IPS-NIHi7 (cell line): Measurements from ENCODE around the gene PPP1R10.
"Not testable (repeated sequence)": the region's sequence is repeated elsewhere in the genome, so short reads cannot be mapped to it uniquely, and the experiment has no call there.

Experiments
- DNase-seq: peaks from one replicate; pipeline ENCODE4 v3.0.0; 2012; ENCODE audit warnings: mixed read lengths; ENCODE audit errors: extremely low spot score

PPP1R10 gene

GRCh38 chr6:30616811-30617564, at the start of gene PPP1R10:
Gene PPP1R10, minus strand, starts transcription at chr6:30617243. Its CDS starts 7,299 bp downstream, at chr6:30609944.
- DNase-seq: peak; percentile 94

DNA sequence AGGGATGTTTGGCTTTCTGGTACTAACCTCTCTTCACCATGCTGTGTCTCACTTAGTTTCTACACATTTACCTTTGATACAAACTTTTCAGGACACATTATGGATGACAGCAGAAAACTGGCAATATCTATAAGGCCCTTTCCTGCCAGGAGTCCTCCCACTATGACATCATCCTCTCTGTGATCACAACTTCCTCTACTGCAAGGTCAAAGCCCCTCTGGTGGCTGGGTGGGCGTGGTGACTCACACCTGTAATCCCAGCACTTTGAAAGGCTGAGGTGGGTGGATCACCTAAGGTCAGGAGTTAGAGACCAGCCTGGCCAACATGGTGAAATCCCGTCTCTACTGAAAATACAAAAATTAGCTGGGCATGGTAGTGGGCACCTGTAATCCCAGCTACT, 49.3 kb upstream of the PPP1R10 start:
- DNase-seq: not testable (repeated sequence)

GRCh38 chr6:30664994-30665767, 48.1 kb upstream of the PPP1R10 start:
- no peak for DNase-seq

DNA sequence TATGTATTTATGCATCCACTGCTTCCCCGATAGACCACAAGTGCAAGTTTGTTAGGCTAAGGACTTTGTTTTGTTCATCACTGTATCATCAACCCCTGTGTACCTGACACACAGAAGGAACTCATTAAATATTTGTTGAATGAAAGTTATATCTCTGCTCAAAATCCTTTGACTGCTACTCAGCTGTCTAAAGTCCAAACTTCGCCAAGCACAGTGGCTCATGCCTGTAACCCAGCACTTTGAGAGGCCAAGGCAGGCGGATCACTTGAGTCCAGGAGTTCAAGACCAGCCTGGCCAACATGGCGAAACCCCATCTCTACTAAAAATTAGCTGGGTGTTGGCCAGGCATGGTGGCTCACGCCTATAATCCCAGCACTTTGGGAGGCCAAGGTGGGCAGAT, 40.9 kb upstream of the PPP1R10 start:
- DNase-seq: not testable (repeated sequence)

DNA sequence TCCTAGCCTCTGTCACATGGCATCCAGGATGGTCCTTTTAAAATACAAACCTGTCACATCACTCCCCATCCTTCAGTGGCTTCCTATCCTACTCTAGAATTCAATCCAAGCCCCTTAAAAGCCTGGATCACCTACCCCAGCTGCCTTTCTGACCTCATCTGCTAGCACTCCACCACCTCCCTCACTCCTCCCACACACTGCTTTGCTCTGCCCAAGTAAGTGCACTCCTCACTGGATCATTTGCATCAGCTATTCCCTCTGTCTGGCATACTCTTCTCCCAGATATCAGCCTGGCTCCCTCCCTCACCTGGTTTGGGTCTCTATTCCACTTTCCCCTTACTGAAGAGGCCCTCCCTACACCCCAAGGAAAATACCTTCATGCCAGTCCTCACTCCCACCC, 40.4 kb upstream of the PPP1R10 start:
- no peak for DNase-seq

DNA sequence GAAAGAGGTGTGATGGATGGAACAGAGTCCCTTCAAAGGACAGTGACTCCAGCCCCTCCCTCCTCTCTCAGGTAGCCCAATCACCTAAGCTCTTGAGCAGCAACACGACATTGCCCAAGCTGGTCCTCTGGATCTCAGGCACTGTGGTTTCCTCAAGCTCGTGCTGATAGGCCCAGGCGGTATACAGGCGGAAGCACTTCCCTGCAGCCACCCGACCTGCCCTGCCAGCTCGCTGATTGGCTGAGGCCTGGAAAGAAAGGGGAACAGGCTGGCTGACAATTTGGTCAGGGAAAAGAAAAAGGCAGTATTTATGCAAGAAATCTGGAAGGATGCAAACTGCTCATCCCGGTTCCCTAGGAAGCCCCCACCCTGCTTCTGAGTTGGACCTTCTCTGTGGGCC, 39.5 kb upstream of the PPP1R10 start:
- DNase-seq: no peak

DNA sequence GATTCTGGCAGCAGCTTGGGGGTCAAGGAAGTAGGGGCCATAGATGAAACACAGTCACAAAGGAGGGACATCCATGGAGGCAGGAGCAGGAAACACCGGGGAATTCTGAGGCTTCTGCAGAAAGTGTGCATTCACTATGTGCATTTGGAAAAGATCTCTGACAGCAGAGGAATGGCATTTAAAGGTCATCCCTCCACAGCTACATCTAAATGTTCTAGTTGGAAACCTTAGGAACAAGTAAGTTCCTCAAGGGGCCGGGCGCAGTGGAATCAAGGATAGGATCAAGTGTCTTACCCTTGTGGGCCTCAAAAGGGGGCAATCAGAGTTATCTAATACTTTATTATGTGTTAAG, 38.7 kb upstream of the PPP1R10 start:
- no peak for DNase-seq

DNA sequence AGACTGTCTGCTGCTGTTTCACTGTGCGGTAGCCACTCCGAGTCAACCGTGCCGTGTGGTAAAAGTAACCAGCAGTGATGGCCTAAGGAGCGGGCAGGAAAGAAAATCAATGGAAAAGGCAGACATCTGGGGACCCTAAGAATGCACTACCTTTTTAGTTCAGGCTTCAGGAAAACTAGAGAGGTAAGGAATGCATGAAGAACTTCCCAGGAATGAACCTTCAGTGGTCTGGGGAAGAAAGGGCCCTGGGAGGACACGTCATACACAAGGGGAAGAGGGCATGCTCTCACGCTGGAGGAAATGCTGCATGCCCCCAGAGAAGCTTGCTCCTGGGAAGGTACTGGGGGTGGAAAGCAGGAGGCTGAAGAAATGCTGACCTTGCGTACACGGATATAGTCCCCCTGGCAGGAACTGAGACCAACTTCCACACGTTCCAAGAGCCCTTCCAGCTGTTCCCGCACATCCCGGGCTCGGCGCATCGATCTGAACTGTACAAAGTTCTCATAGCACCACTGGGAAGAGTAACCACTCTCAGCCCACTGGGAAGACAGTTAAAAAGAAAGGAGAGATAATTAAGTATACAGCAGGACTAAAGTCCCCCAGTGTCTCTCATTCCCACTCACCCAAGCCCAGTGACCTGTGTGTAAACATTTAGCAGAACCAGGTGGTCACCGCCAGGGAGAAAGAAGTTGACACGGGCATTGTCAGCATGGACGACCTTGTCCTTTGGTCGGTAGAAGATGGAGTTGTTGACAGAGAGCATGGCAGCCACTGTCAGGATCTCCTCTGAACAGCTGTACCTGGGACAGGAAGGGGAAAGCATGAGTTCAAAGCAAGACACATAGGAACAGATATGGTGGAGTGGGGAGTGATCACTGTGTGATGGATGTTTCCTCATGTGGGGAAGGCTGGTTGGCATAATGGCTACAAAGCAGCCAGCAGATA, 38.0 kb upstream of the PPP1R10 start:
- DNase-seq: no peak

GRCh38 chr6:30651143-30651542, 34.1 kb upstream of the PPP1R10 start:
- no peak for DNase-seq

GRCh38 chr6:30647242-30648116, 30.4 kb upstream of the PPP1R10 start:
- peak; percentile 90 for DNase-seq

DNA sequence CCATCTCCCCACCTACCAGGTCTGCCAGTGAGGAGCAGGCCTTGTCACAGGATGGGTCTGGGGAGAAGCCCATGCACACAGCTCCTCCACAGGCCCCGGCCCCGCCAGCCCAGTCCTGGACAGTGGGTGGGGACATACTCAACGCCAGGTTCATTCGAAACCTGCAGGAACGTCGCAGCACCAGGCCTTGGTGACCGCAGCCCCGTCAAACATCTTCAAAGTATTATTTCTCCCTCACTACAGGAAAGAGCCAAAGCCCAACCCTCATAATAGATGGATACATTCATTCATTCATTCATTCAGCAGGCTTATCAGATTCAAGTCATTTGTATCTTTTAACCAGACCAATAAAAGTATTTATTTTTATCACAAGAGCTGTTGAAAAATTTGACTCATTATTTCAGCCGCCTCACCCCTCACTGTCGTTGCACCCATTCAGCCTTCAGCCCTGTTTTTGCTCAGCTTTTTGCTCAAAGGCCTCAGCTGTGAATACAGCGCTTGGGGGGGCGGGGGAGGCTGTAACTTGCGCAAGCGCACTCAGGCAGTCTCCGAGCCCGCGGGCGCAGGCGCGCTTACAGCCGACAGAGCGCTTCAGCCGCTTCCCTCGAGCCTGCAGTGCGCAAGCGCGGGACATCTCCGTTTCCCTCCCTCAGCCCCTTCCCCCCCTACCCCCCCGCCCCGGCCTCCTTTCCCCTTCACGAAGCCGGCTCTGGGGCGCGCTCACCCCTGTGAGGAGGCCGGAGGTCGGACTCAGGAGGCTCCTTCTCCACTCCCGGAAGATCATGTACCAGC, 29.6 kb upstream of the PPP1R10 start, which contains the start of gene C6orf136:
Gene C6orf136, plus strand, starts transcription at position 684 of the 792 bp plus-strand sequence. Its CDS starts 99 bp downstream, at position 783.
- DNase-seq: peak; percentile 97

- DNase-seq: no peak
These were observed 28.9 kb upstream of the PPP1R10 start for GRCh38 chr6:30645989-30646388.

- no peak for DNase-seq
These were observed 27.7 kb upstream of the PPP1R10 start for GRCh38 chr6:30644769-30645168.

- DNase-seq: no peak
These were observed 26.6 kb upstream of the PPP1R10 start for GRCh38 chr6:30643656-30644055.

DNA sequence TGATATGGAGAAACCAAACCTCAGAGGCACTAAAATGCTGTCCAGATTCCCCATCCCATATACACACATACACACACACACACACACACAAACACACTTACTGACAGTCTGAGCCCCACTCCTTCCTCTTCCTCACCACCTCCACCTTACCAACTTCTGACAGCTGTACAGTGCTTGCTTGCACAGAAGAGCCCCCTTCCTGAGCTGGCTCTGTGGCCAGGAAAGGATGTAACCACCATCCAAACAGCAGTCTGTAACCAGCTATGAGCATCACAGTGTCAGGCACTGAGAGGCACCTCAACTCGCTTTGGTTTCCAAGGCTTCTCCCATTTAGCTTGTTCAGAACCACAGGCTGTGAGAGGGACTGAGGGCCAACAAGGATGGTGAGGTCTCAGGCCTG, 24.0 kb upstream of the PPP1R10 start:
- no peak for DNase-seq

GRCh38 chr6:30640481-30640880, 23.4 kb upstream of the PPP1R10 start:
- no peak for DNase-seq

GRCh38 chr6:30635834-30636233, 18.8 kb upstream of the PPP1R10 start:
- DNase-seq: no peak

DNA sequence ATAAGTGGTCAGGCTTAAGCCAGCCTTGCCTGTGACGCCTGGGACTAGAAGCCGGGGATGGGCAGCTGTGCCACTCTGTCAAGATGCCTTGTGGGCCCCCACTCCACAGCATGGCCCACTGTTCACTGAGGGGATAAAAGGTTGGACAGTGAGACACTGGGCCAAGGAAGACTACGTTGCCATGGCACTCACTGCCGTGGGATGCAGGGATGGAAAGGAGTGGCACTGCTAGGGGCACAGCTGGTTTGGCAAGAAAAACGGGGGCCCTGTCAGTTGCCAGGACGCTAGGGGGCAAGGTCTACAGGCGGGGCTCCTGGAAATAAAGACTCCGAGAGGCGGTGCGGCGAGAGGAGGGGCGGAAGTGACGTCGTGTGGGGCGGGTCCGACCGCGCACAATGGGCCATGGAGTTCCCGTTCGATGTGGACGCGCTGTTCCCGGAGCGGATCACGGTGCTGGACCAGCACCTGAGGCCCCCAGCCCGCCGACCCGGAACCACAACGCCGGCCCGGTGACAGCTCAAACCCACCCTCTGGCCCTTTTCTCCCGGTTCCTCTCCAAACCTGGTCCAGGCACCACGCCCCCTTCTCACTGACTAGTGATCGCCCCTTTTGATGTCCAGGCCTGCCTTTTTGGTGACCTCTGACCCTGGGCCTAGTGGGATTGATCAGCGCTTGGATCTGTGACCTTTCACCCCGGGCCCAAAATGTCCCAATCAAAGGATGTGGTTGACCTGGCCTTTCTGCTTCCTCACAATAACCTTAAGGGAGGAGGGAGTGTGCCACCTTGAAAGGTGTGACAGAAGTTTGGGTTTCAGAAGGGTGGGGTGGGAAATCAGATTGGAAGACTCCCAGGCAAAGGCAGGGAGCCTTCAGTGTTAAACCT, 9.7 kb upstream of the PPP1R10 start, which contains the start of gene ATAT1:
Gene ATAT1, plus strand, starts transcription at position 391 of the 883 bp plus-strand sequence.
- peak; percentile 91 for DNase-seq

GRCh38 chr6:30625511-30625910, 8.5 kb upstream of the PPP1R10 start:
- DNase-seq: no peak
